ENCODE measurements around the gene ZMAT2. TPM values are rescaled to one million over a fixed set of nuclear protein-coding genes. Genes with fewer than 3 reads are reported as not detected.
"Not testable (repeated sequence)": the region's sequence is repeated elsewhere in the genome, so short reads cannot be mapped to it uniquely, and the experiment has no call there.

The ZMAT2 gene
- total RNA-seq: 10 to 100 TPM; 83.2 to 91.9 (median 83.6) TPM

- H3K36me3 Mint-ChIP-seq (ENCODE audit: insufficient read depth): peaks cover 56% of the 10 kb centered on the region
- no peaks in the 10 kb centered on the region for H3K27me3 Mint-ChIP-seq (ENCODE audit: low read depth)
- peak; percentile 85 for DNase-seq
- peak within 1 kb of the TSS; percentile 99 for H3K4me3 Mint-ChIP-seq
- peak; percentile 97 to 98 for ATAC-seq
- peaks cover 26% of the 10 kb centered on the region for H3K4me1 Mint-ChIP-seq (ENCODE audit: low read depth)
- no peaks in the 10 kb centered on the region for H3K9me3 Mint-ChIP-seq
These were observed at the start of gene ZMAT2 for GRCh38 chr5:140700177-140701144. TSS of gene ZMAT2 (plus strand) at chr5:140700447. CDS start at chr5:140700461, 14 bp downstream.

GRCh38 chr5:140658870-140659269, 41.4 kb upstream of the ZMAT2 start:
- Mint-ChIP-seq H3K4me3 (no peak overlapping the region), H3K36me3 (ENCODE audit: insufficient read depth) (peaks cover 57% of the 10 kb centered on the region), H3K9me3 (no peaks in the 10 kb centered on the region)

GRCh38 chr5:140660371-140660770, 39.9 kb upstream of the ZMAT2 start:
- H3K4me3 Mint-ChIP-seq; H3K9me3 Mint-ChIP-seq; H3K27me3 Mint-ChIP-seq (ENCODE audit: low read depth); ATAC-seq; DNase-seq: not testable (repeated sequence)
- peaks cover 11% of the 10 kb centered on the region for H3K4me1 Mint-ChIP-seq (ENCODE audit: low read depth)
- peaks cover 48% of the 10 kb centered on the region for H3K36me3 Mint-ChIP-seq (ENCODE audit: insufficient read depth)

More at GRCh38 chr5:140658870-140659269, 41.4 kb upstream of the ZMAT2 start:
- no peak for ATAC-seq
- Mint-ChIP-seq H3K4me1 (ENCODE audit: low read depth) (peaks cover 9% of the 10 kb centered on the region), H3K27me3 (ENCODE audit: low read depth) (no peaks in the 10 kb centered on the region)
- DNase-seq: no peak

GRCh38 chr5:140664030-140664358, 36.3 kb upstream of the ZMAT2 start:
- Mint-ChIP-seq H3K9me3 (no peaks in the 10 kb centered on the region), H3K4me3 (peak overlapping the region; percentile 99), H3K4me1 (ENCODE audit: low read depth) (peaks cover 32% of the 10 kb centered on the region), H3K36me3 (ENCODE audit: insufficient read depth) (peaks cover 45% of the 10 kb centered on the region), H3K27me3 (ENCODE audit: low read depth) (no peaks in the 10 kb centered on the region)
- no peak for ATAC-seq
- no peak for DNase-seq

- H3K27me3 Mint-ChIP-seq (ENCODE audit: low read depth): no peaks in the 10 kb centered on the region
- DNase-seq (peak; percentile 93), ATAC-seq (peak; percentile 97)
- peak within 1 kb of the TSS; percentile 99 for H3K4me3 Mint-ChIP-seq
- H3K36me3 Mint-ChIP-seq (ENCODE audit: insufficient read depth): peaks cover 43% of the 10 kb centered on the region
- H3K9me3 Mint-ChIP-seq: no peaks in the 10 kb centered on the region
- peaks cover 32% of the 10 kb centered on the region for H3K4me1 Mint-ChIP-seq (ENCODE audit: low read depth)
These were observed 35.7 kb upstream of the ZMAT2 start, which contains the start of gene WDR55 for GRCh38 chr5:140664359-140665119. TSS of gene WDR55 (plus strand) at chr5:140664904. CDS start at chr5:140664913, 9 bp downstream.

- not testable (repeated sequence) for H3K4me3 Mint-ChIP-seq; H3K9me3 Mint-ChIP-seq; DNase-seq; H3K27me3 Mint-ChIP-seq (ENCODE audit: low read depth)
- Mint-ChIP-seq H3K4me1 (ENCODE audit: low read depth) (peaks cover 19% of the 10 kb centered on the region), H3K36me3 (ENCODE audit: insufficient read depth) (peaks cover 48% of the 10 kb centered on the region)
- peak in 1 of 2 donors; percentile 5 for ATAC-seq
These were observed 29.2 kb upstream of the ZMAT2 start for GRCh38 chr5:140671035-140671434.

- Mint-ChIP-seq H3K4me1 (ENCODE audit: low read depth) (peaks cover 14% of the 10 kb centered on the region), H3K27me3 (ENCODE audit: low read depth) (no peaks in the 10 kb centered on the region), H3K9me3 (no peaks in the 10 kb centered on the region), H3K4me3 (no peak overlapping the region), H3K36me3 (ENCODE audit: insufficient read depth) (peaks cover 49% of the 10 kb centered on the region)
- no peak for DNase-seq
- ATAC-seq: no peak
These were observed 28.6 kb upstream of the ZMAT2 start for GRCh38 chr5:140671472-140672125.

- H3K9me3 Mint-ChIP-seq: no peaks in the 10 kb centered on the region
- ATAC-seq (peak; percentile 4 to 19), DNase-seq (no peak)
- H3K27me3 Mint-ChIP-seq (ENCODE audit: low read depth): no peaks in the 10 kb centered on the region
- H3K4me3 Mint-ChIP-seq: no peak overlapping the region
- H3K4me1 Mint-ChIP-seq (ENCODE audit: low read depth): peaks cover 4% of the 10 kb centered on the region
- H3K36me3 Mint-ChIP-seq (ENCODE audit: insufficient read depth): peaks cover 51% of the 10 kb centered on the region
These were observed 27.6 kb upstream of the ZMAT2 start for GRCh38 chr5:140672455-140673186.

- ATAC-seq (no peak), DNase-seq (no peak)
- peaks cover 52% of the 10 kb centered on the region for H3K36me3 Mint-ChIP-seq (ENCODE audit: insufficient read depth)
- no peaks in the 10 kb centered on the region for H3K9me3 Mint-ChIP-seq
- no peak within 1 kb of the TSS for H3K4me3 Mint-ChIP-seq
- H3K27me3 Mint-ChIP-seq (ENCODE audit: low read depth): no peaks in the 10 kb centered on the region
- H3K4me1 Mint-ChIP-seq (ENCODE audit: low read depth): no peaks in the 10 kb centered on the region
These were observed 26.9 kb upstream of the ZMAT2 start, which contains the start of gene DND1 for GRCh38 chr5:140673187-140673976. TSS of gene DND1 (minus strand) at chr5:140673576. CDS start at chr5:140673542, 34 bp downstream.

- Mint-ChIP-seq H3K36me3 (ENCODE audit: insufficient read depth) (peaks cover 56% of the 10 kb centered on the region), H3K9me3 (no peaks in the 10 kb centered on the region)
These were observed 26.0 kb upstream of the ZMAT2 start for GRCh38 chr5:140674211-140674610.

GRCh38 chr5:140674629-140675028, 25.6 kb upstream of the ZMAT2 start:
- Mint-ChIP-seq H3K36me3 (ENCODE audit: insufficient read depth) (peaks cover 58% of the 10 kb centered on the region), H3K4me3 (no peak overlapping the region), H3K4me1 (ENCODE audit: low read depth) (no peaks in the 10 kb centered on the region), H3K9me3 (no peaks in the 10 kb centered on the region), H3K27me3 (ENCODE audit: low read depth) (no peaks in the 10 kb centered on the region)
- no peak for ATAC-seq
- DNase-seq: no peak

More at GRCh38 chr5:140674211-140674610, 26.0 kb upstream of the ZMAT2 start:
- no peaks in the 10 kb centered on the region for H3K4me1 Mint-ChIP-seq (ENCODE audit: low read depth)
- no peak overlapping the region for H3K4me3 Mint-ChIP-seq
- ATAC-seq: no peak
- no peak for DNase-seq
- no peaks in the 10 kb centered on the region for H3K27me3 Mint-ChIP-seq (ENCODE audit: low read depth)

GRCh38 chr5:140677947-140678346, 22.3 kb upstream of the ZMAT2 start:
- H3K4me1 Mint-ChIP-seq (ENCODE audit: low read depth): no peaks in the 10 kb centered on the region

GRCh38 chr5:140678993-140679392, 21.3 kb upstream of the ZMAT2 start:
- ATAC-seq (no peak), DNase-seq (no peak)
- H3K27me3 Mint-ChIP-seq (ENCODE audit: low read depth): no peaks in the 10 kb centered on the region
- H3K9me3 Mint-ChIP-seq: no peaks in the 10 kb centered on the region
- peaks cover 59% of the 10 kb centered on the region for H3K36me3 Mint-ChIP-seq (ENCODE audit: insufficient read depth)
- H3K4me1 Mint-ChIP-seq (ENCODE audit: low read depth): no peaks in the 10 kb centered on the region
- H3K4me3 Mint-ChIP-seq: no peak overlapping the region

More at GRCh38 chr5:140677947-140678346, 22.3 kb upstream of the ZMAT2 start:
- peaks cover 59% of the 10 kb centered on the region for H3K36me3 Mint-ChIP-seq (ENCODE audit: insufficient read depth)
- no peak for ATAC-seq
- DNase-seq: no peak
- no peak overlapping the region for H3K4me3 Mint-ChIP-seq
- no peaks in the 10 kb centered on the region for H3K9me3 Mint-ChIP-seq
- no peaks in the 10 kb centered on the region for H3K27me3 Mint-ChIP-seq (ENCODE audit: low read depth)

All from activated T-cell treated with anti-CD3 and anti-CD28 coated beads, Interleukin-2, amount 50 U/mL, for 4 hours (primary cell).